K562 (cell line): ENCODE data around the gene SLAMF6. TPM values are rescaled to one million over a fixed set of nuclear protein-coding genes. Genes with fewer than 3 reads are reported as not detected.

ENCODE experiments used
- ATAC-seq: fragments of 200-7000 bp; cut with Tn5 transposase; 3 replicates; pipeline ENCODE4 v1.9.1; 2020; ENCODE audit warnings: moderate library complexity
- BruUV-seq: library from RNA; stranded (reverse); fragments of 400-500 nt; replicated peaks from 2 replicates; lab custom pipeline; 2021; lab: Mats Ljungman, UMichigan
- CTCF ChIA-PET: fragments of 300-600 bp; formaldehyde crosslinking; extraction: SDS; loops from one replicate; lab custom pipeline; 2021; ENCODE audit warnings: low intra/inter-chr PET ratio; lab: Yijun Ruan, JAX
- POLR2A ChIA-PET: fragments of 300-600, 350-650 bp; sonication (Branson Sonifier 250); formaldehyde crosslinking; extraction: SDS; loops from one replicate; lab custom pipeline; 2021; ENCODE audit warnings: antibody characterized with exemption, inconsistent platforms; lab: Yijun Ruan, JAX
- DNase-seq, 4 experiments: peaks; one replicate each; pipeline versions ENCODE4 v3.0.0 to v3.0.0-alpha.2; 2011 to 2018; ENCODE audit warnings: low spot score in 3 of 4, mixed read lengths in 3 of 4; ENCODE audit errors: extremely low read depth in 1 of 4
- FAIRE-seq: peaks from 2 replicates; lab custom pipeline; 2011; peaks lifted over from hg19 to GRCh38; lab: Jason Lieb, UNC
- H2AFZ ChIP-seq: 2 replicates; pipeline ENCODE4 v1.6.0; 2011; ENCODE audit warnings: low read depth, low read length, control low read depth, inconsistent platforms
- H3K27ac ChIP-seq: fragments of 200-600 bp; 3 replicates; pipeline ENCODE4 v1.8.0; 2011; ENCODE audit warnings: low read depth, mild to moderate bottlenecking, control low read depth, inconsistent platforms, low read length, moderate library complexity, mixed read lengths; ENCODE audit errors: extremely low read depth
- H3K27me3 ChIP-seq, 2 experiments: fragments of 300-600 bp in 1 of 2; 2 replicates in 1 of 2; 3 replicates in 1 of 2; pipeline versions ENCODE4 v1.6.0 to v1.8.0; 2011; ENCODE audit warnings: inconsistent platforms in 2 of 2, low read length in 2 of 2, mild to moderate bottlenecking in 1 of 2, mixed read lengths in 1 of 2, moderate library complexity in 1 of 2; ENCODE audit not compliant: control insufficient read depth in 2 of 2, insufficient read depth in 2 of 2
- H3K36me3 ChIP-seq: fragments of 300-600 bp; 3 replicates; pipeline ENCODE4 v1.8.0; 2011; ENCODE audit warnings: mild to moderate bottlenecking, low read length, inconsistent platforms; ENCODE audit not compliant: control insufficient read depth, insufficient read depth
- H3K4me1 ChIP-seq, 2 experiments: fragments of 200-600 bp in 1 of 2; replicated peaks in 1 of 2; 2 replicates in 1 of 2; 3 replicates in 1 of 2; pipeline versions ENCODE4 v1.5.1 to v1.8.0; 2011; ENCODE audit warnings: inconsistent platforms in 2 of 2, low read length in 2 of 2, mild to moderate bottlenecking in 1 of 2, mixed read lengths in 1 of 2, moderate library complexity in 1 of 2; ENCODE audit not compliant: control insufficient read depth in 2 of 2, insufficient read depth in 2 of 2
- H3K4me2 ChIP-seq: 2 replicates; pipeline ENCODE4 v1.6.1; 2011; ENCODE audit warnings: low read length, control low read depth, inconsistent platforms, mixed read lengths; ENCODE audit not compliant: insufficient read depth
- H3K4me3 ChIP-seq: fragments of 200-600 bp; sonication (generic), shearing (Covaris generic); 2 replicates; pipeline ENCODE4 v1.5.1; 2016; ENCODE audit warnings: control low read depth, inconsistent platforms
- H3K79me2 ChIP-seq: fragments of 200-600 bp; 3 replicates; pipeline ENCODE4 v1.8.0; 2011; ENCODE audit warnings: low read length, inconsistent platforms; ENCODE audit not compliant: control insufficient read depth, insufficient read depth
- H3K9ac ChIP-seq, 2 experiments: 2 replicates each; pipeline versions ENCODE4 v1.6.0 to v1.6.1; 2011; ENCODE audit warnings: low read depth in 2 of 2, low read length in 2 of 2, control low read depth in 1 of 2, inconsistent platforms in 1 of 2, mild to moderate bottlenecking in 1 of 2, mixed read lengths in 1 of 2; ENCODE audit not compliant: insufficient read depth in 1 of 2
- H3K9me1 ChIP-seq: one replicate; pipeline ENCODE4 v1.6.0; 2011; ENCODE audit warnings: inconsistent platforms, mild to moderate bottlenecking, low read length, moderate library complexity; ENCODE audit not compliant: control insufficient read depth, insufficient read depth
- H3K9me3 ChIP-seq: replicated peaks from 2 replicates; pipeline ENCODE4 v1.5.1; 2011; ENCODE audit warnings: low read depth, low read length, inconsistent platforms; ENCODE audit not compliant: control insufficient read depth, insufficient read depth
- H4K20me1 ChIP-seq: replicated peaks from 2 replicates; pipeline ENCODE4 v1.6.1; 2011; ENCODE audit warnings: low read length, inconsistent platforms, mixed read lengths; ENCODE audit not compliant: control insufficient read depth, insufficient read depth
- CBFA2T2 ChIP-seq: fragments of 450-650 bp; conservative IDR thresholded peaks from 2 replicates; pipeline ENCODE4 v1.6.1; 2017; ENCODE audit warnings: mild to moderate bottlenecking
- ESRRA ChIP-seq: fragments of 450-650 bp; IDR thresholded peaks from 2 replicates; pipeline ENCODE4 v1.6.1; 2014; ENCODE audit warnings: low read depth, mild to moderate bottlenecking, moderate library complexity, borderline replicate concordance
- GATAD2A ChIP-seq: fragments of 450-650 bp; IDR thresholded peaks from 2 replicates; pipeline ENCODE4 v1.6.1; 2017
- HIVEP1 ChIP-seq: fragments of 250-450 bp; sonication (Bioruptor Pico); IDR thresholded peaks from 2 replicates; pipeline ENCODE4 v1.4.0; 2020; ENCODE audit warnings: mild to moderate bottlenecking
- KDM1A ChIP-seq, 2 experiments: fragments of 450-650 bp; IDR thresholded peaks; 2 replicates each; pipeline ENCODE4 v1.6.1; 2016; ENCODE audit warnings: mild to moderate bottlenecking in 2 of 2
- MCM7 ChIP-seq, 2 experiments: fragments of 450-650 bp; IDR thresholded peaks; 2 replicates each; pipeline ENCODE4 v1.6.1; 2016 to 2018
- SMAD2 ChIP-seq: fragments of 150-350 bp; IDR thresholded peaks from 2 replicates; pipeline ENCODE4 v1.6.1; 2014; ENCODE audit warnings: low read depth, mild to moderate bottlenecking, low read length
- SMC3 ChIP-seq: conservative IDR thresholded peaks from 2 replicates; pipeline ENCODE4 v1.6.1; 2011; ENCODE audit warnings: low read depth, low read length, improper control_type of control experiment; ENCODE audit not compliant: insufficient read depth
- TARDBP ChIP-seq: fragments of 450-650 bp; IDR thresholded peaks from 2 replicates; pipeline ENCODE4 v1.6.1; 2016
- ZNF263 ChIP-seq: sonication (generic); formaldehyde crosslinking; IDR thresholded peaks from 2 replicates; pipeline ENCODE4 v1.8.0; 2022; ENCODE audit warnings: mild to moderate bottlenecking, missing genetic modification reagents, borderline replicate concordance
- ZNF431 ChIP-seq: sonication (generic); formaldehyde crosslinking; IDR thresholded peaks from 2 replicates; pipeline ENCODE4 v1.8.0; 2022; ENCODE audit warnings: mild to moderate bottlenecking, missing genetic modification reagents
- WGBS: fragments of 100-300 bp; shearing (Covaris generic); methylation state at CpG from one replicate; pipeline ENCODE4 v1.1.6; 2016; ENCODE audit warnings: low coverage, mixed read lengths; ENCODE audit not compliant: insufficient coverage; ENCODE audit errors: missing lambda C conversion rate; 5-methylcytosine and 5-hydroxymethylcytosine counted together
- in situ Hi-C: fragments of 300-500 bp; cut with MboI; formaldehyde crosslinking; loops from 4 replicates; pipeline ENCODE4 v1.15.0; 2018; ENCODE audit warnings: inconsistent platforms, mixed read lengths
- intact Hi-C: fragments of 100-400 bp; cut with micrococcal nuclease; formaldehyde crosslinking; loops from 2 replicates; pipeline ENCODE4 v1.14.2; 2022
- polyA plus RNA-seq, 8 experiments: library from polyadenylated mRNA; depleted of rRNA in 4 of 8; stranded (reverse) in 5 of 8; unstranded in 3 of 8; fragments of >200 nt; fragmentation: Nextera tagmentation in 2 of 8; fragmentation: Illumina TruSeq in 1 of 8; extraction: Ambion mirVana in 2 of 8; extraction: Trizol in 1 of 8; gene quantifications; 2 replicates each; pipeline versions ENCODE4 v1.2.1 to v1.2.3, GENCODE V29; 2011 to 2014; ENCODE audit warnings: inconsistent platforms in 1 of 8, missing spikeins in 1 of 8
- total RNA-seq, 7 experiments: library from RNA; depleted of rRNA in 6 of 7; stranded (reverse); fragments of >200 nt in 6 of 7; fragmentation: Illumina TruSeq in 2 of 7; extraction: Trizol in 2 of 7; gene quantifications; 2 replicates each; pipeline versions ENCODE4 v1.2.1 to v1.2.3, GENCODE V29; 2011 to 2021; ENCODE audit warnings: low replicate concordance in 1 of 7

Gene SLAMF6
- total and polyA plus RNA-seq, 9 of the 15 experiments (the other 6 are each of a cell fraction or from before 2014, with no cell fraction given) = 0.56 to 4.8 (median 1.1) TPM

- no peak for FAIRE-seq
- CTCF ChIA-PET = no interaction called here
- no peak for TF ChIP-seq ZNF263 (CRISPR knock-in tag)
- no peak for TF ChIP-seq GATAD2A
- TF ChIP-seq SMC3 = no peak
- no peak for TF ChIP-seq ZNF431 (CRISPR knock-in tag)
- no peak for TF ChIP-seq CBFA2T2
- no peak for TF ChIP-seq HIVEP1 (CRISPR knock-in tag)
- no peak for TF ChIP-seq KDM1A (IDR thresholded peaks at IDR 0.05)
- no peak for TF ChIP-seq SMAD2
- TF ChIP-seq TARDBP = no peak
- no peak for TF ChIP-seq MCM7 (IDR thresholded peaks at IDR 0.05)
- no peak for TF ChIP-seq ESRRA
Observed at GRCh38 chr1:160491017-160491416, 32.0 kb downstream of the SLAMF6 start.

More at GRCh38 chr1:160491017-160491416, 32.0 kb downstream of the SLAMF6 start:
- H3K36me3 ChIP-seq = no peaks in the 10 kb centered on the region
- in situ Hi-C loops = no loop called here
- no peaks in the 10 kb centered on the region for H3K9me1 ChIP-seq
- no peak overlapping the region for H3K4me3 ChIP-seq
- H3K4me2 ChIP-seq = no peak overlapping the region
- no peak for DNase-seq
- H3K4me1 ChIP-seq = 0 out of 5 replicates have a peak, but pooled peaks cover 0 to 4% of the 10 kb centered on the region in 2 experiments
- H2AFZ ChIP-seq = no peak overlapping the region
- ATAC-seq = no peak
- no peak overlapping the region for H3K9ac ChIP-seq
- peaks cover 4% of the 10 kb centered on the region; the same call in 1 of the 2 replicates for H3K9me3 ChIP-seq
- no peaks in the 10 kb centered on the region for H3K27me3 ChIP-seq
- no TSS peak for BruUV-seq
- no peak overlapping the region for H3K27ac ChIP-seq
- H4K20me1 ChIP-seq = no peaks in the 10 kb centered on the region
- intact Hi-C loops = no loop called here
- 75% methylated on average over 4 of the region's 4 CpGs for WGBS
- H3K79me2 ChIP-seq = no peaks in the 10 kb centered on the region
- POLR2A ChIA-PET = no interaction called here
